Esophagus (tissue), 2 donors: ENCODE data around the gene WDR17. TPM values are rescaled to one million over a fixed set of nuclear protein-coding genes. Genes with fewer than 3 reads are reported as not detected.
"Not testable (repeated sequence)": the region's sequence is repeated elsewhere in the genome, so short reads cannot be mapped to it uniquely, and the experiment has no call there.

ENCODE experiments used
- H3K27ac ChIP-seq, 2 donors: one replicate each; pipeline ENCODE4 v1.5.1; 2013; ENCODE audit warnings: low read depth in 2 of 2, mild to moderate bottlenecking in 2 of 2, inconsistent platforms in 1 of 2, low read length in 1 of 2, moderate library complexity in 1 of 2
- H3K27me3 ChIP-seq, 2 donors: one replicate each; pipeline ENCODE4 v1.6.1; 2013; ENCODE audit warnings: low read length in 2 of 2, control low read depth in 1 of 2, mild to moderate bottlenecking in 1 of 2; ENCODE audit not compliant: insufficient read depth in 2 of 2, control insufficient read depth in 1 of 2
- H3K36me3 ChIP-seq, 2 donors: one replicate each; pipeline ENCODE4 v1.6.1; 2013; ENCODE audit warnings: low read length in 1 of 2; ENCODE audit not compliant: control insufficient read depth in 2 of 2, insufficient read depth in 2 of 2
- H3K4me1 ChIP-seq, 2 donors: one replicate each; pipeline ENCODE4 v1.6.1; 2013; ENCODE audit warnings: low read length in 1 of 2; ENCODE audit not compliant: control insufficient read depth in 2 of 2, insufficient read depth in 2 of 2
- H3K4me3 ChIP-seq, 2 donors: one replicate each; pipeline ENCODE4 v1.5.1; 2013; ENCODE audit warnings: low read length in 2 of 2, mild to moderate bottlenecking in 2 of 2, low read depth in 1 of 2, moderate library complexity in 1 of 2
- H3K9me3 ChIP-seq, 2 donors: one replicate each; pipeline ENCODE4 v1.6.1; 2013; ENCODE audit warnings: mild to moderate bottlenecking in 2 of 2, low read depth in 1 of 2, low read length in 1 of 2, moderate library complexity in 1 of 2; ENCODE audit not compliant: control insufficient read depth in 2 of 2, insufficient read depth in 1 of 2
- WGBS, 2 donors: extraction: QIAGEN DNeasy Blood & Tissue Kit; methylation state at CpG; one replicate each; pipeline ENCODE4 v1.1.7; 2013; 5-methylcytosine and 5-hydroxymethylcytosine counted together
- polyA plus RNA-seq, 2 donors: library from polyadenylated mRNA; stranded (reverse); fragments of 200-250 nt; gene quantifications; one replicate each; pipeline ENCODE4 v1.2.3, GENCODE V29; 2013
- donor health status: healthy with polysubstance abuse.
- donor health status: Bipolar disorder and iron deficiency.

Gene WDR17
- polyA plus RNA-seq, 2 donors = 0.20 to 0.22 TPM

GRCh38 chr4:176198316-176198903 lies 132.8 kb downstream of the WDR17 start:
- WGBS, 2 donors = 63 to 77% methylated on average over 8 of the region's 8 CpGs
- Histone ChIP-seq H3K36me3 (no peaks in the 10 kb centered on the region), H3K4me3 (no peak overlapping the region), H3K27me3 (no peaks in the 10 kb centered on the region), H3K9me3 (no peaks in the 10 kb centered on the region), H3K4me1 (no peaks in the 10 kb centered on the region), H3K27ac (no peak overlapping the region)

GRCh38 chr4:176205299-176205698 lies 139.7 kb downstream of the WDR17 start:
- 64 to 68% methylated on average over 4 of the region's 4 CpGs for WGBS, 2 donors
- H3K27me3 ChIP-seq = no peaks in the 10 kb centered on the region
- H3K36me3 ChIP-seq = no peaks in the 10 kb centered on the region
- no peak overlapping the region for H3K27ac ChIP-seq
- H3K4me3 ChIP-seq = no peak overlapping the region
- no peaks in the 10 kb centered on the region for H3K9me3 ChIP-seq
- no peaks in the 10 kb centered on the region for H3K4me1 ChIP-seq

GRCh38 chr4:176207839-176208238 lies 142.2 kb downstream of the WDR17 start:
- no peak overlapping the region for H3K27ac ChIP-seq
- no peak overlapping the region for H3K4me3 ChIP-seq
- no peaks in the 10 kb centered on the region for H3K4me1 ChIP-seq
- 74 to 77% methylated on average over 5 of the region's 5 CpGs for WGBS, 2 donors
- no peaks in the 10 kb centered on the region for H3K27me3 ChIP-seq
- no peaks in the 10 kb centered on the region for H3K36me3 ChIP-seq
- H3K9me3 ChIP-seq = no peaks in the 10 kb centered on the region

- H3K9me3 ChIP-seq = no peaks in the 10 kb centered on the region
- no peaks in the 10 kb centered on the region for H3K27me3 ChIP-seq
- H3K4me3 ChIP-seq = no peak overlapping the region
- H3K36me3 ChIP-seq = no peaks in the 10 kb centered on the region
- WGBS, 2 donors = 87 to 88% methylated on average over 4 of the region's 4 CpGs
- H3K4me1 ChIP-seq = no peaks in the 10 kb centered on the region
- H3K27ac ChIP-seq = no peak overlapping the region
Observed at GRCh38 chr4:176209535-176209934, 143.9 kb downstream of the WDR17 start.

- no peak overlapping the region for H3K27ac ChIP-seq
- H3K9me3 ChIP-seq = no peaks in the 10 kb centered on the region
- no peak overlapping the region for H3K4me3 ChIP-seq
- WGBS, 2 donors = 81 to 85% methylated on average over 3 of the region's 3 CpGs
- H3K4me1 ChIP-seq = no peaks in the 10 kb centered on the region
- no peaks in the 10 kb centered on the region for H3K36me3 ChIP-seq
- H3K27me3 ChIP-seq = no peaks in the 10 kb centered on the region
Observed at GRCh38 chr4:176210101-176210500, 144.5 kb downstream of the WDR17 start.

- 66 to 69% methylated on average over 7 of the region's 7 CpGs for WGBS, 2 donors
- H3K9me3 ChIP-seq = no peaks in the 10 kb centered on the region
- no peaks in the 10 kb centered on the region for H3K36me3 ChIP-seq
- no peaks in the 10 kb centered on the region for H3K4me1 ChIP-seq
- no peak overlapping the region for H3K27ac ChIP-seq
- H3K27me3 ChIP-seq = no peaks in the 10 kb centered on the region
- no peak overlapping the region for H3K4me3 ChIP-seq
Observed at GRCh38 chr4:176210579-176211296, 145.1 kb downstream of the WDR17 start.

- not testable (repeated sequence) for H3K4me1 ChIP-seq, H3K27ac ChIP-seq, H3K27me3 ChIP-seq, H3K4me3 ChIP-seq, H3K36me3 ChIP-seq, H3K9me3 ChIP-seq
- WGBS, 2 donors = 78 to 81% methylated on average over 3 of the region's 3 CpGs
Observed at GRCh38 chr4:176212351-176212750, 146.7 kb downstream of the WDR17 start.

GRCh38 chr4:176217510-176217909 lies 151.9 kb downstream of the WDR17 start:
- no peaks in the 10 kb centered on the region for H3K36me3 ChIP-seq
- H3K4me1 ChIP-seq = no peaks in the 10 kb centered on the region
- H3K9me3 ChIP-seq = no peaks in the 10 kb centered on the region
- 72 to 73% methylated on average over 2 of the region's 2 CpGs for WGBS, 2 donors
- H3K27me3 ChIP-seq = no peaks in the 10 kb centered on the region
- no peak overlapping the region for H3K27ac ChIP-seq
- no peak overlapping the region for H3K4me3 ChIP-seq

GRCh38 chr4:176222149-176222548 lies 156.5 kb downstream of the WDR17 start:
- Histone ChIP-seq H3K9me3 (no peaks in the 10 kb centered on the region), H3K27me3 (no peaks in the 10 kb centered on the region), H3K4me1 (no peaks in the 10 kb centered on the region), H3K4me3 (no peak overlapping the region), H3K36me3 (no peaks in the 10 kb centered on the region), H3K27ac (no peak overlapping the region)
- WGBS, 2 donors = 65 to 66% methylated on average over 5 of the region's 5 CpGs

- WGBS, 2 donors = 74 to 77% methylated on average over 2 of the region's 2 CpGs
- H3K9me3 ChIP-seq = no peaks in the 10 kb centered on the region
- H3K4me3 ChIP-seq = no peak overlapping the region
- H3K36me3 ChIP-seq = no peaks in the 10 kb centered on the region
- no peak overlapping the region for H3K27ac ChIP-seq
- H3K27me3 ChIP-seq = no peaks in the 10 kb centered on the region
- no peaks in the 10 kb centered on the region for H3K4me1 ChIP-seq
Observed at GRCh38 chr4:176223561-176223960, 157.9 kb downstream of the WDR17 start.
